Panc1 (cell line): ENCODE results near the gene BORCS8. TPM values are rescaled to one million over a fixed set of nuclear protein-coding genes. Genes with fewer than 3 reads are reported as not detected.
"Not testable (repeated sequence)": the region's sequence is repeated elsewhere in the genome, so short reads cannot be mapped to it uniquely, and the experiment has no call there.

Experiments
- ATAC-seq: fragments of 200-7000 bp; cut with Tn5 transposase; 2 replicates; pipeline ENCODE4 v1.9.1; 2020; ENCODE audit warnings: mild to moderate bottlenecking, moderate library complexity
- BruUV-seq: library from RNA; stranded (reverse); fragments of 400-500 nt; replicated peaks from 2 replicates; lab custom pipeline; 2021; lab: Mats Ljungman, UMichigan
- CTCF ChIA-PET: fragments of 300-600 bp; sonication (Branson Sonifier 250); formaldehyde crosslinking; loops from one replicate; lab custom pipeline; 2022; ENCODE audit warnings: antibody characterized with exemption; lab: Charles Lee
- POLR2A ChIA-PET: fragments of 300-600 bp; sonication (Branson Sonifier 250); formaldehyde crosslinking; loops from one replicate; lab custom pipeline; 2022; ENCODE audit warnings: antibody characterized with exemption; lab: Charles Lee
- DNase-seq: peaks from one replicate; pipeline ENCODE4 v3.0.0-alpha.2; 2010; ENCODE audit warnings: low read depth, low spot score
- H3K27ac ChIP-seq: 2 replicates; pipeline ENCODE4 v1.5.1; 2011; ENCODE audit warnings: mild to moderate bottlenecking, low read length, inconsistent platforms
- H3K27me3 ChIP-seq: fragments of 200-500 bp; sonication (Bioruptor generic); 2 replicates; pipeline ENCODE4 v1.6.0; 2014; ENCODE audit warnings: low read length, inconsistent platforms; ENCODE audit not compliant: control insufficient read depth, insufficient read depth
- H3K36me3 ChIP-seq: fragments of 200-500 bp; sonication (Bioruptor generic); 2 replicates; pipeline ENCODE4 v1.5.1; 2014; ENCODE audit warnings: inconsistent platforms, mild to moderate bottlenecking, low read length, moderate library complexity; ENCODE audit not compliant: control insufficient read depth, insufficient read depth
- H3K4me1 ChIP-seq: 2 replicates; pipeline ENCODE4 v1.5.1; 2011; ENCODE audit warnings: inconsistent platforms, mild to moderate bottlenecking, low read length, moderate library complexity; ENCODE audit not compliant: control insufficient read depth, insufficient read depth
- H3K4me3 ChIP-seq, 2 experiments: 2 replicates each; pipeline ENCODE4 v1.5.1; 2011 to 2012; ENCODE audit warnings: low read depth in 2 of 2, low read length in 2 of 2, mild to moderate bottlenecking in 2 of 2, inconsistent platforms in 1 of 2, moderate library complexity in 1 of 2
- H3K9me3 ChIP-seq: fragments of 200-500 bp; sonication (Bioruptor generic); 2 replicates; pipeline ENCODE4 v1.5.1; 2014; ENCODE audit warnings: low read depth, mild to moderate bottlenecking, inconsistent platforms, low read length, moderate library complexity; ENCODE audit not compliant: control insufficient read depth, insufficient read depth
- POLR2AphosphoS5 ChIP-seq: IDR thresholded peaks from 2 replicates; pipeline ENCODE4 v1.6.1; 2012; ENCODE audit warnings: mild to moderate bottlenecking, low read depth, low read length, moderate library complexity
- SIN3A ChIP-seq: IDR thresholded peaks from 2 replicates; pipeline ENCODE4 v1.6.1; 2012; ENCODE audit warnings: low read depth, mild to moderate bottlenecking, low read length, moderate library complexity, borderline replicate concordance; ENCODE audit not compliant: insufficient read depth
- TCF7L2 ChIP-seq: IDR thresholded peaks from 2 replicates; pipeline ENCODE4 v1.6.1; 2011; ENCODE audit warnings: mild to moderate bottlenecking, low read depth, low read length, inconsistent platforms
- in situ Hi-C: cut with HindIII; loops from 2 replicates; pipeline ENCODE4 v1.10.0; 2016; ENCODE audit warnings: low sequenced_read_pairs, low pct_unique_long_range_greater_than_20kb
- intact Hi-C: fragments of 100-400 bp; cut with micrococcal nuclease; formaldehyde crosslinking; loops from one replicate; pipeline ENCODE4 v1.10.0; 2022; ENCODE audit not compliant: unreplicated experiment
- total RNA-seq: library from RNA; stranded (reverse); gene quantifications from one replicate; pipeline ENCODE4 v1.2.1, GENCODE V29; 2021; ENCODE audit not compliant: unreplicated experiment
- TF ChIP-seq, protein P1 (sequence below), 2 experiments: IDR thresholded peaks; 2 replicates each; pipeline ENCODE4 v1.6.1; 2011 to 2012; ENCODE audit warnings: low read depth in 2 of 2, control low read depth in 1 of 2, low read length in 1 of 2, mild to moderate bottlenecking in 1 of 2, moderate library complexity in 1 of 2; ENCODE audit not compliant: insufficient read depth in 1 of 2
- TF ChIP-seq, protein P2 (sequence below): fragments of 450-650 bp; IDR thresholded peaks from 2 replicates; pipeline ENCODE4 v1.5.1; 2017; ENCODE audit warnings: mild to moderate bottlenecking

The BORCS8 gene
- total RNA-seq, 1 experiment from 2014 or later, result 37.8 TPM

DNA sequence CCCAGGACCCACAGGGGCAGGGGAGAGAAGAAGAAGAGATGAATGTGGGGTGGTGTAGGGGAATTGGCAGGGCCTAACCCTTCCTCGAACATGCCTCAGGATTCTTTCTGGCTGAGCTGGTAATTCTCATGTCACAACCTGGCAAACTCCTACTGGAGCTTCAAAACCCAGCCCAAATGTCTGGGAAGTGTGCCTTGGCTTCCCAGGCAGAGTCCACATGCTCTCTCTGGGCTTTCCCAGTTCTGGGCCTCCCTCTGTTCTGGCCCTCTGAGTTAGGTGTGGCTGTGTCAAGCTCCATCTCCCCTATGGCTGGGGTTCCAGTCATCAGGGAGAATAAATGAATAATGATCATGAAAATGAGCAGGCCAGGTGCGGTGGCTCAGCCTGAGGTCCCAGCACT lies 42.5 kb downstream of the BORCS8 start:
- in situ Hi-C loops, result no loop called here
- POLR2A ChIA-PET, result no interaction called here

GRCh38 chr19:19148504-19148903 lies 43.4 kb downstream of the BORCS8 start:
- H3K27me3 ChIP-seq, H3K9me3 ChIP-seq, H3K4me3 ChIP-seq, POLR2A ChIA-PET, H3K4me1 ChIP-seq, BruUV-seq, intact Hi-C loops, in situ Hi-C loops, CTCF ChIA-PET, ATAC-seq, H3K27ac ChIP-seq, H3K36me3 ChIP-seq, DNase-seq: not testable (repeated sequence)

More for the DNA sequence above, 42.5 kb downstream of the BORCS8 start:
- H3K36me3 ChIP-seq, result no peaks in the 10 kb centered on the region
- H3K9me3 ChIP-seq, result no peaks in the 10 kb centered on the region
- BruUV-seq, result no TSS peak
- ATAC-seq (no peak), DNase-seq (no peak)
- intact Hi-C loops, result no loop called here
- no peak overlapping the region for H3K27ac ChIP-seq
- H3K27me3 ChIP-seq, result no peaks in the 10 kb centered on the region
- TF ChIP-seq TCF7L2, result no peak
- TF ChIP-seq, protein P1, sequence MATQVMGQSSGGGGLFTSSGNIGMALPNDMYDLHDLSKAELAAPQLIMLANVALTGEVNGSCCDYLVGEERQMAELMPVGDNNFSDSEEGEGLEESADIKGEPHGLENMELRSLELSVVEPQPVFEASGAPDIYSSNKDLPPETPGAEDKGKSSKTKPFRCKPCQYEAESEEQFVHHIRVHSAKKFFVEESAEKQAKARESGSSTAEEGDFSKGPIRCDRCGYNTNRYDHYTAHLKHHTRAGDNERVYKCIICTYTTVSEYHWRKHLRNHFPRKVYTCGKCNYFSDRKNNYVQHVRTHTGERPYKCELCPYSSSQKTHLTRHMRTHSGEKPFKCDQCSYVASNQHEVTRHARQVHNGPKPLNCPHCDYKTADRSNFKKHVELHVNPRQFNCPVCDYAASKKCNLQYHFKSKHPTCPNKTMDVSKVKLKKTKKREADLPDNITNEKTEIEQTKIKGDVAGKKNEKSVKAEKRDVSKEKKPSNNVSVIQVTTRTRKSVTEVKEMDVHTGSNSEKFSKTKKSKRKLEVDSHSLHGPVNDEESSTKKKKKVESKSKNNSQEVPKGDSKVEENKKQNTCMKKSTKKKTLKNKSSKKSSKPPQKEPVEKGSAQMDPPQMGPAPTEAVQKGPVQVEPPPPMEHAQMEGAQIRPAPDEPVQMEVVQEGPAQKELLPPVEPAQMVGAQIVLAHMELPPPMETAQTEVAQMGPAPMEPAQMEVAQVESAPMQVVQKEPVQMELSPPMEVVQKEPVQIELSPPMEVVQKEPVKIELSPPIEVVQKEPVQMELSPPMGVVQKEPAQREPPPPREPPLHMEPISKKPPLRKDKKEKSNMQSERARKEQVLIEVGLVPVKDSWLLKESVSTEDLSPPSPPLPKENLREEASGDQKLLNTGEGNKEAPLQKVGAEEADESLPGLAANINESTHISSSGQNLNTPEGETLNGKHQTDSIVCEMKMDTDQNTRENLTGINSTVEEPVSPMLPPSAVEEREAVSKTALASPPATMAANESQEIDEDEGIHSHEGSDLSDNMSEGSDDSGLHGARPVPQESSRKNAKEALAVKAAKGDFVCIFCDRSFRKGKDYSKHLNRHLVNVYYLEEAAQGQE (IDR thresholded peaks at IDR 0.05; ENCODE audit: insufficient read depth in 1 of 2, low read depth in 2 of 2, low read length in 1 of 2), result no peak
- TF ChIP-seq, protein P2, sequence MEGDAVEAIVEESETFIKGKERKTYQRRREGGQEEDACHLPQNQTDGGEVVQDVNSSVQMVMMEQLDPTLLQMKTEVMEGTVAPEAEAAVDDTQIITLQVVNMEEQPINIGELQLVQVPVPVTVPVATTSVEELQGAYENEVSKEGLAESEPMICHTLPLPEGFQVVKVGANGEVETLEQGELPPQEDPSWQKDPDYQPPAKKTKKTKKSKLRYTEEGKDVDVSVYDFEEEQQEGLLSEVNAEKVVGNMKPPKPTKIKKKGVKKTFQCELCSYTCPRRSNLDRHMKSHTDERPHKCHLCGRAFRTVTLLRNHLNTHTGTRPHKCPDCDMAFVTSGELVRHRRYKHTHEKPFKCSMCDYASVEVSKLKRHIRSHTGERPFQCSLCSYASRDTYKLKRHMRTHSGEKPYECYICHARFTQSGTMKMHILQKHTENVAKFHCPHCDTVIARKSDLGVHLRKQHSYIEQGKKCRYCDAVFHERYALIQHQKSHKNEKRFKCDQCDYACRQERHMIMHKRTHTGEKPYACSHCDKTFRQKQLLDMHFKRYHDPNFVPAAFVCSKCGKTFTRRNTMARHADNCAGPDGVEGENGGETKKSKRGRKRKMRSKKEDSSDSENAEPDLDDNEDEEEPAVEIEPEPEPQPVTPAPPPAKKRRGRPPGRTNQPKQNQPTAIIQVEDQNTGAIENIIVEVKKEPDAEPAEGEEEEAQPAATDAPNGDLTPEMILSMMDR, result no peak
- TF ChIP-seq SIN3A, result no peak
- TF ChIP-seq POLR2AphosphoS5, result no peak
- no peaks in the 10 kb centered on the region for H3K4me1 ChIP-seq
- H3K4me3 ChIP-seq, result no peak overlapping the region
- CTCF ChIA-PET, result no interaction called here

DNA sequence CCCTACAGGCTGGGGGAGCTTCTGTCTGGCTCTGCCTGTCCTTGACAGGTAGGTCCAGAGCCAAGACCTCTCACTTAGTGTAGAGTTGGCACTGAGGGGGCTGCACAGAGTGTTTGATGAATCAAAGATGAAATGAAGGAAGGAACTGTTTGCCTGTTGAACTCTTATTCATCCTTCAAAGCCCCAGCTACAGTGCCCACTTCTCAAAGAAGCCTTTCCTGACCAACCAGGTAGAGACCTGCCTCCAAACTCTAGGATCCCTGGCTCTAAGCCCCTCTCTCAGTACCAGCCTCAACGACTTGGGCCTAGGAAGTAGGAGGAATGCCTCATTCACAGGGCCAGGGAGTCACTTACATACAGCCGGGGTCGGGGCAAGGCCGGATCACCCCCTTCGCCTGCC lies 44.6 kb downstream of the BORCS8 start:
- BruUV-seq, result no TSS peak
- H3K27me3 ChIP-seq, result no peaks in the 10 kb centered on the region
- no peaks in the 10 kb centered on the region for H3K36me3 ChIP-seq
- ChIA-PET POLR2A (no interaction called here), CTCF (interaction anchor here (0.5 kb wide), 1 partner anchor 214 kb away, joined by 7 read pairs; no protein-coding TSS in a partner anchor)
- H3K4me3 ChIP-seq, result no peak overlapping the region
- no peak for DNase-seq
- no peaks in the 10 kb centered on the region for H3K4me1 ChIP-seq
- intact Hi-C loops, result no loop called here
- in situ Hi-C loops, result no loop called here
- H3K27ac ChIP-seq, result no peak overlapping the region
- H3K9me3 ChIP-seq, result no peaks in the 10 kb centered on the region
- TF ChIP-seq, protein P2, result no peak
- no peak for TF ChIP-seq TCF7L2
- TF ChIP-seq, protein P1 (IDR thresholded peaks at IDR 0.05; ENCODE audit: insufficient read depth in 1 of 2, low read depth in 2 of 2, low read length in 1 of 2), result no peak
- no peak for TF ChIP-seq POLR2AphosphoS5
- no peak for TF ChIP-seq SIN3A
- ATAC-seq, result no peak
